HG02970 (cell line): Measurements from ENCODE around the gene RFX4.

ENCODE experiments used
- ATAC-seq: cut with Tn5 transposase; IDR thresholded peaks from one replicate; pipeline ENCODE4 v1.9.1; 2021; ENCODE audit warnings: mild to moderate bottlenecking, moderate library complexity, moderate number of reproducible peaks; ENCODE audit not compliant: unreplicated experiment, low FRiP score

Gene RFX4

GRCh38 chr12:106645465-106646330, 62.9 kb downstream of the RFX4 start:
- no peak for ATAC-seq

DNA sequence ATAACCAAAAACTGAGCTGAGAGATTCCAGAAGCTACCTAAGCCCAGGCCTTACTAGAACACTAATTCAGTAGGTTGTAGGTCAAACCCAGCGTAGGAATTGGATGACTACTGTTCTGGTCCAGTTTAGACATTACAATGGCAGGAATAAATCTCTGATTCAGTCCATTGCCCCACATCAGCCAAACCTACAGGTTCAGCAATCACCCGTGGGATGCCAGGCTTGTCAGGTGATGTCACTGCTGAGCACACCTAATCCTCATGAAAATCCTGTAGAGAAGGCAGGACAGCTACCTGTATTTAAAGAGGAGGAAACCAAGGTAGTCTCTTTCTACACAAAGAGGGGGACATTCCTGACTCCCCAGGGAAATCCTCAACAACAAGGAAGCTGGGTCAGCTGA, 63.7 kb downstream of the RFX4 start:
- no peak for ATAC-seq

- ATAC-seq = no peak
Observed at GRCh38 chr12:106647793-106648514, 65.2 kb downstream of the RFX4 start.

- no peak for ATAC-seq
Observed at GRCh38 chr12:106648736-106649135, 65.9 kb downstream of the RFX4 start.

GRCh38 chr12:106651552-106651951, 68.7 kb downstream of the RFX4 start:
- ATAC-seq = no peak

- ATAC-seq = no peak
Observed at GRCh38 chr12:106652510-106653015, 69.8 kb downstream of the RFX4 start.

DNA sequence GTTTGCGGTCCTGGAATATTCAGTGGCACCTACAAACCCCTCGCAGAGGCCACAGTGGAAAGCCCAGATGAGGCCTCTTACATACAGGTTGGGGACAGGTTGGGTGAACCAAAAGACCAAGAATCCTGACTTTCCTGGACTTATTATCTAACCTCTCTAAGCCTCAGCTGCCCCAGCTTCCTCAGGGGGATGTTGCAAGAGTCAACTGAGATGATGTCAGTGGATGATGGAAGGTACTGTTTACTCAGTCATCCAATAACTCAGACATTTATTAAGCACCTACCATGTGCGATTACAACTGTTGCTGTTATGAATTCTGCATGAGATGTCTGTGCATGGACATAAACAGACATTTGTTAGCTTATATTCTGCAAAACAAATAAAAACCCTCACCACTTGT, 72.8 kb downstream of the RFX4 start:
- ATAC-seq = no peak

DNA sequence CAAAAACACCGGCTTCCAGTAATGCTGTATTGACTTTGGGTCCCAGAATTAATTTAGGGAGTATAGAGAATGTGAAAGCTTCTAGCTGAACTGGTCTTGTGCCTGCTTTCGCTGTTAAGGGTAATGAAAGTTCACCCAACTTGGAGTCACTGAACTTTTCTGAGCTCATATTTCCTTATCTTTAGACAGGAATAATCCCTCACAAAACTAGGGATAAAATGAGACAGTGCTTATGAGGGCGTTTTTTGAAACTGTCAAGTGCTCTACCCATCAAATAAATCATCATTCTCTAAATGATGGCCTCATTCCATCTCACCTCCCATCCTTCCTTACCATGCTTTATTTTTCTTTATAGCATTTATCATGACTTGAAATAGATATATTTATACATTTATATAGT, 74.7 kb downstream of the RFX4 start:
- no peak for ATAC-seq

DNA sequence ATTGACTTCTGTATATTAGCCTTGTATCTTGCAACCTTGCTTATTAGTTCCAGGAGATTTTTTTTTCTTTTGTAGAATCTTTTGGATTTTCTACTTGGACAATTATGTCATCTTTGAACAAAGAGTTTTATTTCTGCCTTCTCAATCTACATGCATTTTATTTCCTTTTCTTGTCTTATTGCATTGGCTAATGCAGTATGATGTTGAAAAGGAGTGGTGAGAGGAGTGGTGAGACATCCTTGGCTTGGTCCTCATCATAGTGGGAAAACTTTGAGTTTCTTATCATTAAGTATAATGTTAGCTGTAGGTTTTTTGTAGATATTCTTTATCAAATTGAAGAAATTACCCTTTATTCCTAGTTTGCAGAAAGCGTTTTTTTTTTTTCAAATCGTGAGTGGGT, 80.6 kb downstream of the RFX4 start:
- ATAC-seq = no peak

- no peak for ATAC-seq
Observed at GRCh38 chr12:106669216-106669615, 86.4 kb downstream of the RFX4 start.

DNA sequence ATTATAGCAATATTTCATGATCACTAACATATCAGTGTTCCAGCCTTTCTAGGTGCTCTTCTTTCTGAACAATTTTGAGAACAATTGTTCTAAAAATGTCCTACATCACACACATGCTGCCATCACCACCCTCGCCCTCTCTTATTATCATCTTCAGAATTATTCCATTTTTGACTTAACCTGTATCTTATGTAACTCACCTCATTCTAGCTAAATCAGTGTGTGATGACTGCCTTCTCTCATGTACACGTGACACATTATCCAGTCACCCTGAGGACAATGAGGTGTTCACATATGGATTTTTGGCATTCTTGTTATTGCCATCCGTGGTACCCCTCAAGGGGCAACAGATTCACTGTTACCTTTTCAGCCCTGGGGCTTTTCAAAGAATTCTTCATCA, 87.3 kb downstream of the RFX4 start:
- no peak for ATAC-seq

GRCh38 chr12:106671840-106672239, 89.0 kb downstream of the RFX4 start:
- no peak for ATAC-seq

GRCh38 chr12:106672314-106673025, 89.7 kb downstream of the RFX4 start:
- ATAC-seq = no peak

DNA sequence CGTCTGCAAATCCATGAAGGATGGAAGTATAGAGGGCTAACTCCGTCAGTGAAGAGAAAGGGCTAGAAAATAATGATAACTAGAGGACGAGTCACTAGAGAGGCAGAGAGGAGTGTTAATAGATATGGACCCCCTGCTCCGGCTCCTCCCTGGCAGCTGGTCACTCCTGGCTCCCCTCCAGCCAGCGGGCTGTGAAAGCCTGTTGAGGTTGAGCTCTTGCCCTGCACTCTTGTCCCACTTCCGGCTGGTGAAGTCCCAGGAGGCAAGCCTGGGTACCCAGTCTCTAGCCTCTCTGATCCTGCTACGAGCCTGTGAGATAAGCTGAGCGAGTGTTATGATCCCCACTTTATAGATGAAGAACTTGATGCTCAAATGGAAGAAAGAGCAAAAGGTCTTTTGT, 90.3 kb downstream of the RFX4 start:
- no peak for ATAC-seq

DNA sequence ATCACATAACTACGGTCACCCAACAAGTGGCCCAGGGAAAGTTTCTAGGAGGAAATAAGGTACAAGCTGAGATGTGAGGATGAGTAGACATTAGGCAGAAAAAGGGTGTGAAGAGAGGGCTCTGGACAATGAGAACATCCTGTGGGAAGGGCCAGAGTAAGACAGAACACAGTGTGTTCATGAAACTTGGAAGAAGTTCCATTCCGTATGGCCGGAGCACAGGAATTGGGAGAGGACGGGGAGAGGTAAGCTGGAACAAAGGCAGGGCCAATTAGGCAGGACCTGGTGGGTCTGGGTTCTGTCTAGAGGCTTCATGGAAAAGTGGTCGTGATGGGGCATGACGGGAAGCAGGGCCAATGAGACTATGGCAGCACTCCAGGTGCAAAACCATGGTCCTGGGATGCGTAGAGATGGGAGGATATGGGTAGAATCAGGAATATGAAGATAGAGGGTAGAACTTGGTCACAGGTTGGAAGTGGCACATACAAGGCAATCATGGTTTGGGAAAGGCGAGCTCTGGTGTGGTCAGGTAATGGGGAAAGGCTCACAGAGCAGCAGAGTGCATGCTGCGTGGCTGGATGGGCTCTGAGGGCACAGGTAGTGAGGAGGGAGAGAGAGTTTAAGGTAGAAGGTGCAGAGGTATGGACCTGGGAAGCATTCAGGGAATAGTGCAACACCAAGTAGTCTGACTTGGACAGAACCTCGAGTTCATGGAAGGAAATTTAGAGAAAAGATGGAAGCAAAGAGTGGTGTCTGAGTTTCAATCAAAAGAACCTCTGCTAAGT, 93.0 kb downstream of the RFX4 start:
- ATAC-seq = no peak

- ATAC-seq = no peak
Observed at GRCh38 chr12:106679574-106679973, 96.8 kb downstream of the RFX4 start.

- ATAC-seq = no peak
Observed at GRCh38 chr12:106680280-106680679, 97.5 kb downstream of the RFX4 start.

DNA sequence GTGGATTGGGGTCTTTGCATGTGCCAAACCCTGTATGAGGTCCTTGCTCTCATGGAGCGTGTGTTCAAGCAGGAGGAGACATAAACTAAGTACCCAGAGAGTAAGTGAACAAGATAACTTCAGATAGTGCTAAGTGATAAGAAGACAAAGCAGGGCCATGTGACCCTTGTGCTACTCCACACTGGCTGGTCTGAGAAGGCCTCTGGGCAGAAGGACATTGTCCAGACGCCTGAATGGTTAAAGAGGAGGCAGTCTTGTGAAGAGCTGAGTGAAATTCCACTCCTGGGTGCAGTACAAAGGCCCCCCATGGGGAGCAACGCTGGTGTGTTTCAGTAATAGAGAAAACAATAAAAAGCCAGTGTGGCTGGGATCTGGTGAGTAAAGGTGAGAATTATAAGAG, 98.4 kb downstream of the RFX4 start:
- no peak for ATAC-seq

DNA sequence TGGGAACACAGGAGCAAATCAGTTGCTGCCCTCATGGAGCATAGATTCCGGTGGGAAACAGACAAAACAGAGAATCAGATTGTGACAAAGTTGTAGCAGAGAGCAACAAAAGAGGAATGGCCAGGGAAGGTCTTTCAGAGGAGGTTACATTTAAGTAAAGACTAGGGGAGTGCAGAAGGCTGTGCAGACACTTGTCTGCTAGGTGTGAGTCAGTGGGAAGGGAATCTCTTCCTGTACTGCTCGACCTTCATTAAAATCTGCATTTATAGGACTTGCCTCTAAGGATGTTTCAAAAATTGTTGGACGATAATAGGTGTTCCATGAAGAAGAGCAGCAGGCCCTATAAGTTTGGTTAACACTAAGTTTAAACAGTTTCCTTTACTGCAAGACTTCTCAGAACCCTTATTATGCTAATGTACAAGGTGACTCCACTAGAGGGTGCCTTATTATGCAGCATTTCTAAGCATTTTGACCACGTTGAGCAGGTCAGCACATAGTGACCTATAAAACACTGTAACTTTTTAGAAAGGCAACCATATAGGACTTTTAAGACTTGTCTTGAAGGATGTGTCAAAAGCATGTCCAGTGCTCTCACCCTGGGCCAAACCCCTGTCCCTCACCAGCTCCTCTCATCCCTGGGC, 99.9 kb downstream of the RFX4 start:
- no peak for ATAC-seq

DNA sequence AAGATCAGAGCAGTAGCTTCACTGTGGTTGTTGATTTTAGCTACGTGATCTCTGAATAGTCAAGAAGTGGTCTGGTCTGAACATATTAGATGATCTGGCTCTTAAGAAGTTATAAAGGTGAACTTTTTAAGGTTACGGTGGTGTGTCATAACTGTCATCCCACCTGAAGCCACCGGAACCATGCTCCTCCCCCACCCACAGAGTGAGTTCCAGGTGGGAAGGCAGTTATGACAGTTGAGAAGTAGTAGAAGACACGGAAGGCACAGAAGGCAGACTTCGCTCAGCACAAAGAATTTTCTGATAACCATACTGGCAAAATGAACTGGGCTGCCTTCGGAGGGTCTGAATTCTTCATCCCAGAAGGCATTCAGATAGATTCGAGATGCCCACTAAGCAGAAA, 101.7 kb downstream of the RFX4 start:
- no peak for ATAC-seq
